ENCODE results near the gene ZBTB3.
"Not testable (repeated sequence)": the region's sequence is repeated elsewhere in the genome, so short reads cannot be mapped to it uniquely, and the experiment has no call there.

The ZBTB3 gene

GRCh38 chr11:62777389-62777788 is 23.4 kb upstream of the ZBTB3 start:
- H3K4me1 ChIP-seq (ENCODE audit: insufficient read depth, low read length), result no peaks in the 10 kb centered on the region
- no peak overlapping the region for H3K9ac ChIP-seq (ENCODE audit: low read depth, low read length)
- H3K36me3 ChIP-seq (ENCODE audit: insufficient read depth, low read length), result peaks cover 9% of the 10 kb centered on the region; the same call in 1 of the 2 replicates
- H3K9me3 ChIP-seq (ENCODE audit: control insufficient read depth, insufficient read depth, low read length), result no peaks in the 10 kb centered on the region

- no peaks in the 10 kb centered on the region for H3K9me3 ChIP-seq (ENCODE audit: control insufficient read depth, insufficient read depth, low read length)
These were observed 21.7 kb upstream of the ZBTB3 start for GRCh38 chr11:62775646-62776045.

GRCh38 chr11:62774407-62774806 is 20.4 kb upstream of the ZBTB3 start:
- Histone ChIP-seq H3K4me1 (ENCODE audit: insufficient read depth, low read length) (no peaks in the 10 kb centered on the region; the same call in 1 of the 2 replicates), H3K9me3 (ENCODE audit: control insufficient read depth, insufficient read depth, low read length) (no peaks in the 10 kb centered on the region), H3K9ac (ENCODE audit: low read depth, low read length) (no peak overlapping the region), H3K36me3 (ENCODE audit: insufficient read depth, low read length) (peaks cover 9% of the 10 kb centered on the region; the same call in 1 of the 2 replicates)

More at GRCh38 chr11:62775646-62776045, 21.7 kb upstream of the ZBTB3 start:
- no peak overlapping the region for H3K9ac ChIP-seq (ENCODE audit: low read depth, low read length)
- peaks cover 9% of the 10 kb centered on the region; the same call in 1 of the 2 replicates for H3K36me3 ChIP-seq (ENCODE audit: insufficient read depth, low read length)
- no peaks in the 10 kb centered on the region for H3K4me1 ChIP-seq (ENCODE audit: insufficient read depth, low read length)

- Histone ChIP-seq H3K36me3 (ENCODE audit: insufficient read depth, low read length) (peaks cover 8% of the 10 kb centered on the region; the same call in 1 of the 2 replicates), H3K9ac (ENCODE audit: low read depth, low read length) (peak within 1 kb of the TSS; percentile 66), H3K4me1 (ENCODE audit: insufficient read depth, low read length) (no peaks in the 10 kb centered on the region; the same call in 1 of the 2 replicates), H3K9me3 (ENCODE audit: control insufficient read depth, insufficient read depth, low read length) (no peaks in the 10 kb centered on the region)
These were observed 17.4 kb upstream of the ZBTB3 start, which contains the start of gene TAF6L for GRCh38 chr11:62771144-62772021. Gene TAF6L, plus strand, starts transcription at chr11:62771396. Its CDS starts 4,388 bp downstream, at chr11:62775784.

GRCh38 chr11:62770778-62771143 is 16.8 kb upstream of the ZBTB3 start:
- Histone ChIP-seq H3K9me3 (ENCODE audit: control insufficient read depth, insufficient read depth, low read length) (no peaks in the 10 kb centered on the region), H3K9ac (ENCODE audit: low read depth, low read length) (peak overlapping the region; percentile 66), H3K36me3 (ENCODE audit: insufficient read depth, low read length) (peaks cover 7% of the 10 kb centered on the region), H3K4me1 (ENCODE audit: insufficient read depth, low read length) (no peaks in the 10 kb centered on the region; the same call in 1 of the 2 replicates)

GRCh38 chr11:62760867-62761227 is 6.9 kb upstream of the ZBTB3 start:
- H3K9ac ChIP-seq (ENCODE audit: low read depth, low read length), result peak overlapping the region; percentile 22; the same call in 1 of the 2 replicates
- not testable (repeated sequence) for H3K4me1 ChIP-seq (ENCODE audit: insufficient read depth, low read length); H3K9me3 ChIP-seq (ENCODE audit: control insufficient read depth, insufficient read depth, low read length)
- peaks cover 12% of the 10 kb centered on the region; the same call in 1 of the 2 replicates for H3K36me3 ChIP-seq (ENCODE audit: insufficient read depth, low read length)

GRCh38 chr11:62757846-62758788 is 4.2 kb upstream of the ZBTB3 start:
- Histone ChIP-seq H3K9me3 (ENCODE audit: control insufficient read depth, insufficient read depth, low read length) (no peaks in the 10 kb centered on the region), H3K4me1 (ENCODE audit: insufficient read depth, low read length) (peaks cover 6% of the 10 kb centered on the region), H3K9ac (ENCODE audit: low read depth, low read length) (peak overlapping the region; percentile 45), H3K36me3 (ENCODE audit: insufficient read depth, low read length) (peaks cover 7% of the 10 kb centered on the region; the same call in 1 of the 2 replicates)

- Histone ChIP-seq H3K4me1 (ENCODE audit: insufficient read depth, low read length) (peaks cover 3% of the 10 kb centered on the region), H3K9ac (ENCODE audit: low read depth, low read length) (no peak overlapping the region), H3K36me3 (ENCODE audit: insufficient read depth, low read length) (peaks cover 10% of the 10 kb centered on the region), H3K9me3 (ENCODE audit: control insufficient read depth, insufficient read depth, low read length) (no peaks in the 10 kb centered on the region)
These were observed 1.2 kb upstream of the ZBTB3 start for GRCh38 chr11:62755086-62755615.

GRCh38 chr11:62752994-62753735 is 795 bp downstream of the ZBTB3 start:
- Histone ChIP-seq H3K36me3 (ENCODE audit: insufficient read depth, low read length) (peaks cover 16% of the 10 kb centered on the region), H3K9ac (ENCODE audit: low read depth, low read length) (peak overlapping the region; percentile 74; the same call in 1 of the 2 replicates), H3K9me3 (ENCODE audit: control insufficient read depth, insufficient read depth, low read length) (no peaks in the 10 kb centered on the region), H3K4me1 (ENCODE audit: insufficient read depth, low read length) (no peaks in the 10 kb centered on the region; the same call in none of the 2 replicates)

- Histone ChIP-seq H3K9me3 (ENCODE audit: control insufficient read depth, insufficient read depth, low read length) (no peaks in the 10 kb centered on the region), H3K9ac (ENCODE audit: low read depth, low read length) (no peak overlapping the region), H3K4me1 (ENCODE audit: insufficient read depth, low read length) (no peaks in the 10 kb centered on the region; the same call in none of the 2 replicates), H3K36me3 (ENCODE audit: insufficient read depth, low read length) (peaks cover 16% of the 10 kb centered on the region)
These were observed 1.7 kb downstream of the ZBTB3 start for GRCh38 chr11:62752177-62752785.

GRCh38 chr11:62749931-62750330 is 4.0 kb downstream of the ZBTB3 start:
- H3K9ac ChIP-seq (ENCODE audit: low read depth, low read length); H3K4me1 ChIP-seq (ENCODE audit: insufficient read depth, low read length); H3K9me3 ChIP-seq (ENCODE audit: control insufficient read depth, insufficient read depth, low read length): not testable (repeated sequence)
- H3K36me3 ChIP-seq (ENCODE audit: insufficient read depth, low read length), result peaks cover 16% of the 10 kb centered on the region

GRCh38 chr11:62747475-62748160 is 6.3 kb downstream of the ZBTB3 start:
- H3K4me1 ChIP-seq (ENCODE audit: insufficient read depth, low read length), result no peaks in the 10 kb centered on the region
- peaks cover 10% of the 10 kb centered on the region for H3K36me3 ChIP-seq (ENCODE audit: insufficient read depth, low read length)
- H3K9ac ChIP-seq (ENCODE audit: low read depth, low read length), result no peak overlapping the region; the same call in 1 of the 2 replicates
- no peaks in the 10 kb centered on the region for H3K9me3 ChIP-seq (ENCODE audit: control insufficient read depth, insufficient read depth, low read length)

- peaks cover 10% of the 10 kb centered on the region for H3K36me3 ChIP-seq (ENCODE audit: insufficient read depth, low read length)
- H3K9me3 ChIP-seq (ENCODE audit: control insufficient read depth, insufficient read depth, low read length), result no peaks in the 10 kb centered on the region
- H3K9ac ChIP-seq (ENCODE audit: low read depth, low read length), result no peak overlapping the region
- no peaks in the 10 kb centered on the region for H3K4me1 ChIP-seq (ENCODE audit: insufficient read depth, low read length)
These were observed 16.8 kb downstream of the ZBTB3 start for GRCh38 chr11:62737196-62737595.

Measured in ES-I3 (cell line).